ENCODE data around the gene MYPN.
A peak's percentile ranks its signal among the peaks of the same experiment; 100 is the strongest.
"Not testable (repeated sequence)": the region's sequence is repeated elsewhere in the genome, so short reads cannot be mapped to it uniquely, and the experiment has no call there.

The MYPN gene

GRCh38 chr10:68138526-68138925 lies 29.2 kb downstream of the MYPN start:
- no peak for DNase-seq

DNA sequence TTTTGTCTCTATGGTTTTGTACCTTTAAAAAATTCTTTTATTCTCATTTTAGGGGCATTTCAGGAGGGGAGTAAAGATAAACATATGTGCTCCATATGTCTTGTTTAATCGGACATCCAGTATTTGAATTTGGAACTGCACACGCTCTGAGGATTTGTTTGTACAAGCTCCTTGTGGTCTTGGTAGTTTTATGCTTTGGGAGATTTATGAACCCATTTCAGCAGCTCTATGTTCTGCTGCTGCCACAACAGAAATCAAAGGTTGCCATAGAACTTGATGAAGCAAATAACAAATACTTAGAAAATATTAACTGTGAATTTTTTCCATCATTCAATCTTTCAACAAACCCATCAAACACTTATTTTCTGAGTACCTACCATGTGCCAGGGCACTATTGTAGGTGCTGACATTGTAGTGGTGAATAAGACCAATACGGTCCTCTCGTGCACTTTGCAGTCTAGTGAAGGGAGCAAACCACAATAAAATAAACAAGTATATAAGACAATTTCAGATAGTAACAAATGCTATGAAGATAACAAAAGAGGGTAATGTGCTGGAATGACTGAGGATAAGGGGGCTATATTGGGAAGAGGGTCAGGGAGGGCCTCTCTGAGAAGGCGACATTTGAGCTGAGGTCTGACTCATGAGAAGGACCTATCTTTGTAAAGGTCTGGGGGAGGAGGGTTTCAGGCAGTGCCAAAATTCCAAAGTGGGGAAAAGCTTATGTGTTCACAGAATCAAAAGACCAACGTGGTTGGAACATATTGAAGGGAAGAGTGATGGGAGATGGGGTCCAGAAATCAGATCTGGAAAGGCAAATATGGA lies 30.4 kb downstream of the MYPN start:
- DNase-seq: no peak

GRCh38 chr10:68142761-68143160 lies 33.5 kb downstream of the MYPN start:
- DNase-seq: no peak

DNA sequence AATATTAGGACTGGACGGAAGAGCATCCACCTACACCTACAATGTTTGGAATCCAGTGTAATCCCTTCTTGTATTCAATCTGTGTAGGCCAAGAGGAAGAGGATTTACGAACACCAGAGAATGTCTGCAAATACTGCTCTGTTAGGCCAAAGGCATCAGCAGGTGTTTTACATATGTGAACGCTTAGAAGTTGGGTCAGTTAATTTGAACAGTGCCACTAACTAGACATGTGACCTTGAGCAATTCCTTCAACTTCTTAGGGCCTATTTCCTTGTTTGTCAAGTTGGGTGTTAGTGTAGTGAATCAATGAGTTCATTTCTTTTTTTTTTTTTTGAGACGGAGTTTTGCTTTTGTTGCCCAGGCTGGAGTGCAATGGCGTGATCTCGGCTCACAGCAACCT lies 35.4 kb downstream of the MYPN start:
- DNase-seq: no peak

GRCh38 chr10:68145705-68146104 lies 36.4 kb downstream of the MYPN start:
- no peak for DNase-seq

GRCh38 chr10:68146133-68146532 lies 36.8 kb downstream of the MYPN start:
- no peak for DNase-seq

DNA sequence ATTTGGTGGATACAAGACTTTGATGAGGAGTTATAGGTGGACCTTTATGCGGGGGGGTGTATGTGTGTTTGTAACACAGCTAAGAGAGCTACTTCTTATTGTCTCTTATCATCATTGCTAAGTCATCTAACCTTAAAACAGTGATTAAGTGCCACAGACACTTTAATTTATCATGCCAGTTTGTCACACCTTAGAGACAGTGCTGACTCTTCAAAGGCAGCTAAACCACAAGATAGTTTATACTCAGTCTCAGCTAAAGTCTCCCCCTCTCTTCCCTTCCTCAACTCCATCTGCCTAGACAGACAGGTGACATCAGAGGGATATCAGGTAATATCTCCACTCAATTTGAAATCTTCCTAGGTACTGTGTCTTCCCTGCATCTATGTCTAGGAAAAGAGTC lies 42.2 kb downstream of the MYPN start:
- no peak for DNase-seq

DNA sequence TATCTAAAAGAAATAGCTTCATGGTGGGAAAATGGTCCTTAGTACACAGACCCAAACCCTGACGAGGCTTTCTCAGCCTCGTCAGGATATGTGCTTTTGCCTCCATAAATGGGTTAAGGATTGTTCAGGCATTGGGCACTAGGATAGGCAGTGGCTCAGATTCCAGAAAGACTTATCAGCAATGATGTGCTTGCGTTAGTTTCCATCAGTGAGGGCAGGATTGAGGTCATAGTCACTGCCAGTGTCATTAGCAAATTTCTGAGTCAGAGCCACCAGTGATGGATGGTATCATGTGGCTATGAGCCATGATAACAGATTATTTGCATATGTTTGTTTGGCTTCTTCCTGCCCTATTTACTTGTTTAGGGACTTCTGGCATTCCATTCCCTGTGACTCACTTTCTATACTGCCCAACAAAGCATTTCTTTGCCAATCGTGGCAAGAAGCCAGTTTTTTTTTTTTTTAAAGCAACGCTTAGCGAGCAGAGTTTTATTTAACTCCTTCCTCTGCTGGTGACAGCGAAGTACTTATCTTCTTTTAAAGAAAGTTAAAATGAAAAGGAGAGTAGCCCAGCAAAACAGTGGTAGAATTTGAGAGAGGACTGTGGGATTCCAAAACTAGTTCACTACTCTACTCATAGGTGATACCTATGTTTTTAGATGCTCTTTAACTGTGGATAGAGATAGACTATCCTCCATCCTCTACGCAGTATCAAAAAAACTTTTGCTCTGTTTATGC lies 44.4 kb downstream of the MYPN start:
- no peak for DNase-seq

- DNase-seq: no peak
Observed at GRCh38 chr10:68154211-68154497, 44.9 kb downstream of the MYPN start.

DNA sequence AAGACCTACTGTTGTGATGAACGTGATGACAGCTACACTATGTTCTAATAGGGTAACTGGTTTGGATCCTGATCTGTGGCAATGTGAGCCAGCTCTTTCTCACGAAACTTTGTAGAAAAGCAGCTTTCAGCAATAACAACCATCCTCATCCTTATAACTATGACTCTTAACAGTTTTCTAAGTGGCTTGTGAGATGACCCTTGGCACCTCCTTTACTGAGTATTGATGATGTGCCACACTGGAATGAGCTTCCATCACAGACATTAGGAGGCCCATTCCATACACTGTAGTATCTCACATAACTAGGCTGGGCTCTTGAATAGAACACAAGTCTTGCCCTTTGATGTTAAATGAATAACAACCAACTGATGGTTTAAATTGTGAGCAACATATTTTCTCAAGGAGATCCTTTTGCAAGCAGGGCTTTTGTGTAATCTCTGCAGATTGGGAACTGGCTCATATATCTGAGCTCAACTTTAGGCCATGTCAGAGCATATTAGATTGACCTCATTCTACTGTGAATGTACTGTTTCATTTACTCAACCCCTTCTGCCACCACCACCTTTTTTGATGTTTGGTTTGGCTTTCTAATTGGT lies 46.4 kb downstream of the MYPN start:
- no peak for DNase-seq

DNA sequence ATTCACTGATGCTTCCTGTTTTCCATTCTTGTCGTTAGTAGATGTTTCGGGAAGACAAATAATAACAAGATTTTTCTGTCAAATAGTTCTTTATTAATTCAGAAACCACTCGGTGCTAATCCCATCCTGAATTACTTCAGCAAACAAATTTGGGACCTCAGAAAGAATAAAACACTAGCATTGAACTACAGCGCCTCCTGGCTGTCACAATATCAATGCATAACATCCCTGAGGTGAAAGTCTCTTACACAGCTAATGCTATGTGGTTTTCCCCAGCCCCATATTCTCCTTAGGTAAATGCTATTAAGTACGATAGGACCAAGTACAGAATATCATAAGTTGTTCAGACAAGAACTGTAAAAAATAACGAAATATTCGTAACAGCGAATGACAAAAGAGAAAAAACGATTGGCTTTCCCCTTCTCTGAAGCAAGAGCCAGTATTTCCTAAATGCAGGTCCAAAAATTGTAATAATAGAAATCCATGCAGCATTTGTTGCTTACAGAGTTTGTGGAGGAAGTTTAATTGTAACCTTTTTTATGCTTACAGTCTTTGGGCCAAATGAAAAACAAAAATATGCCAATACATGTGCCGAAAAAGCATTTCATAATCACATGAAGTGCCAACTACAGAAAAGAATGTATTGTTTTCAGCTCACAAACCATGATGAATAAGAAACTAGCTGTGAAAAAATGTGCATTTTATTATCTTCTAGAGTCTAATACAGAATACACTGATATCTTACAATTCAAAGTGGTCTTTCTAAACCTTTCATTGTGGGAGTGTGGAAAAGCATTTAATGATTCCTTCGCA lies 47.3 kb downstream of the MYPN start:
- peak; percentile 35 for DNase-seq

DNA sequence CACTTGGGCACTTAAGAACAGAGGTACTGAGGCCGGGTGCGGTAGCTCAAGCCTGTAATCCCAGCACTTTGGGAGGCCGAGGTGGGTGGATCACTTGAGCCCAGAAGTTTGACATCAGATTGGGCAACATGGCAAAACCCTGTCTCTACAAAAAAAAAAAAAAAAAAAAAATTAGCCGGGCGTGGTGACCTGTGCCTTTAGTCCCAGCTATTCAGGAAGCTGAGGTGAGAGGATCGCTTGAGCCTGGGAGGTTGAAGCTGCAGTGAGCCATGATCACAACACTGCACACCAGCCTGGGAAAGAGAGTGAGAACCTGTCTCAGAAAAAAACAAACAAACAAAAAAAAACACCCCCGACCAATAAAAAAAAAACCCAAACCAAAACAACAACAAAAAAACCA lies 48.2 kb downstream of the MYPN start:
- not testable (repeated sequence) for DNase-seq

DNA sequence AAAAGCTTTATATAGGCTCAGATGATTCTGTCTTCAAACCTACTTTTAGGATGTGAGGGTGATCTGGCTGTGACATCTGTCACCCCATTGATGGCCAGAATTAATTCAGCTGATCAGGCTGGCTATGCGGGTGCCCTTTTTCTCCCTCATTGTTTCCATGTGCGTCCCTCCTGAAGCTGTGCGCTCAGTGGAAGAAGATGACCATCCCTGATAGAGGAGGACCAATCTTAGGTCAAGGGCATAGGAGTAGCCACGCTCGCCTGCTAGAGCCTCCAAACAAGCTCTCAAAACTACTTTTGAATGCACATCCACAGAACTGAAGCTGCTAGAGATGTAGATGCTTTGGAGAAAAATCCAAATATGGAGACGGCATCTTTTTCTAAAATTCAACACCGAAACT lies 48.7 kb downstream of the MYPN start:
- no peak for DNase-seq

DNA sequence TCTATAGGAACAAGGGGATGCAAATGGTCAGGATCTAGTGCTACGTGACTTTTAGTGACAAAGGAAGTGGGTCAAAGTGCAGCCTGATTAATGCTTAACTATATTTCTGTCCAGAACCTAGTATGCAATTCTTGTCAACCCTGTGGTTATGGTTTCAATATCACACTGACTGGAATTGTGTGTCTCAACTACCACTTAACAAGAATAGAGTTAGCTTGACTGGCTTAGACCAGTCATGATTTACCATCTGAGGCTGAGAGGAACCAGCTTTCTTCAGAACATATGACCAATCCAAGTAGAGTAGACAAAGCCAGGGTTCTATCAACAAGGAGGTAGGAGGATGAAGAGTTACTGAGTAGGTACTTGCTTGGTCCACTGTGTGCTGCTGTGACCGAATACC lies 54.4 kb downstream of the MYPN start:
- DNase-seq: no peak

DNA sequence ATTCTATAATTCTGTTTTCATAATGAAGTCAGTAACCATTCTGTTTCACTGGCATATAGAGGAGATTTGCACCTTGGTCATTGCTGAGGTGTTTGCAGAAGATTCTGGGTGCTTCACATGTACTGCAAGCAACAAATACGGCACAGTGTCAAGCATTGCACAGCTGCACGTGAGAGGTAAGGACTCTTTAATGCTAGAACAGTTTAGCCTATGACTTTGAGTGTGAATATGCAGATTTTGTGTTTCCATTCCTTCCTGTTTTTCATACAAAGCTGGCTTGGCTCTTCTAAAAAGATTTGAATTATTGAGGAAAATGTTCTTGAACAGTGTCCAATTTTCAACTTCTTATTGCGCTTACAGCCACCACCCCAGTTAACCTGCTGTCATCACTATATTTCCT lies 56.4 kb downstream of the MYPN start:
- DNase-seq: no peak

DNA sequence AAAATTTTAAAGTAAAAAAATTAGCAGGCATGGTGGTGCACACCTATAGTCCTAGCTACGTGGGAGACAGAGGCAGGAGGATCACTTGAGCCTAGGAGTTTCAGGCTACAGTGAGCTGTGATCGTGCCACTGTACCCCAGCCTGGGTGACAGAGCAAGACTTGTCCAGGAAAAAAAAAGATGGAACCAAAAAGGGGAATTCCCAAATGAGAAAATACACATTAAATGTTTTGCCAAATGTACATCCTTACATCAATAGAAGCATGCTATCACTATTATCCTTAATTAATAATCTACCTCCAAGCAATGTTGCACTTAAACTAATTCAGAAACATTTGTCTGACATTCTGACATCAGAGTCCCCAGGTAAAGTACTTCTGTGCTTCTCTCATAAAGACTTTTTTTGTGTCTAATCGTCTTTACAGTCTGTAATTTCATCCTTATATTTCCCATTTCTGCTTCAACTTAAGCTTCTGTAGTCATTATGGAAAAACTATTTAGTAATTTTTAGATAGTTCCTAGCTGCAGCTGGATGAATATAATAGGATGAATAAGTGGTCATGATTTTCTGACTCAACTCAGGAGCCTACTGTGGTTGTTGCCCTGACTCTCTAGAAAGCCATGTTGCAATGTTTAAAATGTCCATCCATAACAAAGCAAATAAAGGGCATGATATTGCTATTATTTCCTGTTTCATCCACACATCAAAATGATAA lies 57.7 kb downstream of the MYPN start:
- DNase-seq: no peak

- DNase-seq: no peak
Observed at GRCh38 chr10:68167586-68168189, 58.4 kb downstream of the MYPN start.

GRCh38 chr10:68171539-68172080 lies 62.3 kb downstream of the MYPN start:
- no peak for DNase-seq

DNA sequence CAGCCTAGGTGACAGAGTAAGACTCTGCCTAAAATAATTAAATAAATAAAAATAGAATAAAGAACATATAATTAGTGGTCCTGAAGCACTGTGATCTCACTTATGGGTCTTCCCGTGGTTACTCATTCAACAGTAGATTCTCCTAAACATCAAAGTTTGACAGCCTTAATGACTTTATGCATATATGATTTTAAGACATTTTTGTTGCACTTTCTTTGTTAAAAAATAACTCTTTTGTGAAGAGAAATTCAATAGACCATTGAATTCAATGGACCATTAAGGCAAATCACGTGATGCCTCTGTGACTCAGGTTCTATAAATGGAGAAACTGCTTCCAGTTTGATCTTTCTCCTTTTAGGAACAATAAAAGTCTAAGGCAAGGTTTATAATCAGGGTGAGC lies 63.0 kb downstream of the MYPN start:
- DNase-seq: no peak

- no peak for DNase-seq
Observed at GRCh38 chr10:68175949-68176348, 66.7 kb downstream of the MYPN start.

DNA sequence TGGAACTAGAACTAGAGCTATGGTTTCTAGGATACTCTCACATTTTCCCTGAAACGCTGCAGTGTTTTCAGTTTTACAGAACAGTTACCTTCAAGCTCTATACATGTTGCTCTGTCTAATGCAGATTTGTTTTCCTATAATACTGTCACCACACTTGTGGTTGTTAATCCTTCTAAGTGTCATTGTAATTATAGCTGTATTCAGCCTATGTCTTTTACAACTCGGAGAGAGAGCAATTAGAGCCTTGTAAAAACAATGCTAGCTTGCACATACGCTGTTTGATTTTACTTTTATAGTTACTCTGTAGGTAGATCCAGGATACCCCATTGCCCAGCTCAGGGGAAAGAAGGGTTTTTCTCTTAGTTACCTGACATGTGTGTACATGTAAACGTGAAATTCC lies 67.5 kb downstream of the MYPN start:
- DNase-seq: no peak

GRCh38 chr10:68178592-68178991 lies 69.3 kb downstream of the MYPN start:
- no peak for DNase-seq

Data from CD4-positive, alpha-beta T cell treated with Interferon gamma for 1 hour (primary cell).